Measurements from ENCODE around the gene LRRC32.
"Not testable (repeated sequence)": the region's sequence is repeated elsewhere in the genome, so short reads cannot be mapped to it uniquely, and the experiment has no call there.

- TF ChIP-seq POLR2A, EP300 (IDR thresholded peaks at IDR 0.05): not testable (repeated sequence)
Observed at GRCh38 chr11:76619801-76620200, 50.7 kb downstream of the LRRC32 start.
